ENCODE measurements around the gene ADAMTSL1.

DNA sequence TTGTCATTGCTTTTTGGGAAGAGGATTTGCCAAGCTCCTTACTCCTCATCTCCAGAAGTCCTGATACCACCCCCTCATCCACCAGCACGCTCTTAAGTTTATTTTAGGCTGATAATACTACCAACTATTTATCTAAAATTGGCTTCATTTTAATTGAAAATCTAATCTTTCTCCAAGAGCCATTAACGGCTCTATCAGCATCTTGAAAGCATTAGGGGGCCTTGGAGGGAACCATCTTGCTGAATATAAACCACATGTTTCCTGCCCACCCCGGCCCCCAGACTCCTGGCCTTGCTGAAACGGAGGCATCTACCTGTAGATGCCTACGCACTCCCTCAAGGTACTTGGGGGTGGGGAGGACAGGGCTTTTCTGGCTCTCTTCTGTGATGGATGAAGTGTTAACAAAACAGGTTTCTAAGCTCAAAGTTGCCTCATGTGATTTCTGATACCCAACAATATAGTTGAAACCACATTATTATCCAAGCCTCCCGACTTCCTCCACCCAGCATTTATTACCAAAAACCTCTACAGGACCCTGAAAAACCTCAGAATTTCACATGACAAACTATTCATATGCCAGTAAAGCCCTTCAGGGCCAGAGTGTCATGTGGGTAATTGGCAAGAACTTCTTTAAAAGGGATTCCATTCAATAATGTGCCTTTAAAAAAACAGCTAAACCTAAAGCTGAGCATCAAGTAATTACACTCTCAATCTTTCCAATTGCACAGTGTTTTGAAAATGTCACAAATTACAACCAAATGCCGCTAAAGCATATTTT is 462.3 kb downstream of the ADAMTSL1 start:
- TF ChIP-seq, protein P1, sequence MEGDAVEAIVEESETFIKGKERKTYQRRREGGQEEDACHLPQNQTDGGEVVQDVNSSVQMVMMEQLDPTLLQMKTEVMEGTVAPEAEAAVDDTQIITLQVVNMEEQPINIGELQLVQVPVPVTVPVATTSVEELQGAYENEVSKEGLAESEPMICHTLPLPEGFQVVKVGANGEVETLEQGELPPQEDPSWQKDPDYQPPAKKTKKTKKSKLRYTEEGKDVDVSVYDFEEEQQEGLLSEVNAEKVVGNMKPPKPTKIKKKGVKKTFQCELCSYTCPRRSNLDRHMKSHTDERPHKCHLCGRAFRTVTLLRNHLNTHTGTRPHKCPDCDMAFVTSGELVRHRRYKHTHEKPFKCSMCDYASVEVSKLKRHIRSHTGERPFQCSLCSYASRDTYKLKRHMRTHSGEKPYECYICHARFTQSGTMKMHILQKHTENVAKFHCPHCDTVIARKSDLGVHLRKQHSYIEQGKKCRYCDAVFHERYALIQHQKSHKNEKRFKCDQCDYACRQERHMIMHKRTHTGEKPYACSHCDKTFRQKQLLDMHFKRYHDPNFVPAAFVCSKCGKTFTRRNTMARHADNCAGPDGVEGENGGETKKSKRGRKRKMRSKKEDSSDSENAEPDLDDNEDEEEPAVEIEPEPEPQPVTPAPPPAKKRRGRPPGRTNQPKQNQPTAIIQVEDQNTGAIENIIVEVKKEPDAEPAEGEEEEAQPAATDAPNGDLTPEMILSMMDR (IDR thresholded peaks at IDR 0.05; ENCODE audit: low read depth, low read length, missing input control), result no peak
- TF ChIP-seq FOXA1 (IDR thresholded peaks at IDR 0.05), result no peak
- no peak for TF ChIP-seq RAD21 (IDR thresholded peaks at IDR 0.05)
- TF ChIP-seq GABPA (IDR thresholded peaks at IDR 0.05 in 1 of 2, conservative IDR thresholded peaks at IDR 0.05 in 1 of 2), result no peak
- no peak for TF ChIP-seq EGR1 (IDR thresholded peaks at IDR 0.05; ENCODE audit: low read depth in 2 of 2)
- TF ChIP-seq, protein P2, sequence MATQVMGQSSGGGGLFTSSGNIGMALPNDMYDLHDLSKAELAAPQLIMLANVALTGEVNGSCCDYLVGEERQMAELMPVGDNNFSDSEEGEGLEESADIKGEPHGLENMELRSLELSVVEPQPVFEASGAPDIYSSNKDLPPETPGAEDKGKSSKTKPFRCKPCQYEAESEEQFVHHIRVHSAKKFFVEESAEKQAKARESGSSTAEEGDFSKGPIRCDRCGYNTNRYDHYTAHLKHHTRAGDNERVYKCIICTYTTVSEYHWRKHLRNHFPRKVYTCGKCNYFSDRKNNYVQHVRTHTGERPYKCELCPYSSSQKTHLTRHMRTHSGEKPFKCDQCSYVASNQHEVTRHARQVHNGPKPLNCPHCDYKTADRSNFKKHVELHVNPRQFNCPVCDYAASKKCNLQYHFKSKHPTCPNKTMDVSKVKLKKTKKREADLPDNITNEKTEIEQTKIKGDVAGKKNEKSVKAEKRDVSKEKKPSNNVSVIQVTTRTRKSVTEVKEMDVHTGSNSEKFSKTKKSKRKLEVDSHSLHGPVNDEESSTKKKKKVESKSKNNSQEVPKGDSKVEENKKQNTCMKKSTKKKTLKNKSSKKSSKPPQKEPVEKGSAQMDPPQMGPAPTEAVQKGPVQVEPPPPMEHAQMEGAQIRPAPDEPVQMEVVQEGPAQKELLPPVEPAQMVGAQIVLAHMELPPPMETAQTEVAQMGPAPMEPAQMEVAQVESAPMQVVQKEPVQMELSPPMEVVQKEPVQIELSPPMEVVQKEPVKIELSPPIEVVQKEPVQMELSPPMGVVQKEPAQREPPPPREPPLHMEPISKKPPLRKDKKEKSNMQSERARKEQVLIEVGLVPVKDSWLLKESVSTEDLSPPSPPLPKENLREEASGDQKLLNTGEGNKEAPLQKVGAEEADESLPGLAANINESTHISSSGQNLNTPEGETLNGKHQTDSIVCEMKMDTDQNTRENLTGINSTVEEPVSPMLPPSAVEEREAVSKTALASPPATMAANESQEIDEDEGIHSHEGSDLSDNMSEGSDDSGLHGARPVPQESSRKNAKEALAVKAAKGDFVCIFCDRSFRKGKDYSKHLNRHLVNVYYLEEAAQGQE (IDR thresholded peaks at IDR 0.05), result no peak
